LoVo (cell line): Measurements from ENCODE around the gene TTC7B.

ENCODE experiments used
- DNase-seq: peaks from one replicate; pipeline ENCODE4 v3.0.0-alpha.2; 2016; ENCODE audit warnings: low spot score

The TTC7B gene

DNA sequence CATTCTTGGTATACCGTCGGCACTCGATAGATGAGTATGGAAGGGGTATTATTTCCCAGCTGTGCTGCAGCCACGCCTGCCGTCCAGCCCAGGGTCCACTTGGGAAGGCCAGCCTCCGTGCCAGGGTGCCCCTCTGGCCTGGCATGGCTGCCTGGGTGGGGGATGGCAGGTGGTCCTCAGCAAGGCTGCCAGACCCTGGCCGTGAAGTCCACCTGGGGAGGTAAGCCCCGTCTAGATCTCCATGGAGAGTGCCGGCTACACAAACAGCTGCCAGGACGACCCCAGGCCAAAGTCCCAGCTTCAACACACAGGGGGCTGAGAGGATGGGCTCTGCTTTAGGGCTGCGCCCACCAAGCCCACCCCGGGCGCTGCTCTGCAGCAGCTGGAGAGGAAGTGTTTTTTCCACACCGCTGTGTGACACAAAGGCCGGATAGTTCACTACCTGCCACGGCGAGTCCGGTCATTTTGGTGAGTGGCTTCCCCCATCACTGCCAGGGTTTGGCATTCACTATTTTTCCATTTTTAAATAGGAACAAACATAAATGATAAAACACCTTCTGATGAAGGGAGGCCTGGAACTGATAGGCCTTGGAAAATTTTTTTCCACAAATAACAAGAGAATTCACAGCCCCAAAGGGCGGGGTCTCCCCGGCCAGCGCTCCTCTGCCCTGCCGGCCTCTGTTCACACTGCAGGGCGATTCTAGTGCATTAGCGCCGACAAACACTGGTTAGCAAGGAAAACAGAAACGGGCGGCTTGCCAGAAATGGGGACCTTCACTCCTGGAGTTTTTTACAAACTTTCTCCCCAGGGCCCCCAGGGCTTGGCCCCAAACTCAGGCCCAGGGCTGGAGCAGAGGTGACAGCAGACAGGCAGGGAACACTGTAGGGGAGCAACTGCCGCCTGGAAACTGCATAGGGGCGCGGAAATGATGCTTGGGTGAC lies 257.9 kb downstream of the TTC7B start:
- DNase-seq, result no peak

DNA sequence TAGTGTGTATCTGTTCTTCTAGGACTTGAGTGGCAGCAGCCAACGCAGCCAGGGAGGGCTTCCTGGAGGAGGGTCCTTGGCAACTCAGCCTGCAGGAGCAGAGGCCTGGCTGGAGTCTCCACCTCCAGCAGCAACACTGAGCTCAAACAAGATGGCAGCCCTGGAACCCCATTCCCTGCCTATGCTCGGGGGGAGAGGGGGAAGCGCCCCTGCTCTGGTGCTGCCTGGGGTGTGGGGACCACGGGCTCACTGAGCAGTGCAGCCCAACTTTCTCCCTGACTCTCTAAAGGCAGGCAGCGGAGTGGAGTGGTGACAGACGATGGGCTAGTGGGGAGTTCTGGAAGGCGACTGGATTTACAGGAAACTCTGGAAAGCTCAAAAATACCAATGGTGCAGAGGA lies 258.7 kb downstream of the TTC7B start:
- no peak for DNase-seq

DNA sequence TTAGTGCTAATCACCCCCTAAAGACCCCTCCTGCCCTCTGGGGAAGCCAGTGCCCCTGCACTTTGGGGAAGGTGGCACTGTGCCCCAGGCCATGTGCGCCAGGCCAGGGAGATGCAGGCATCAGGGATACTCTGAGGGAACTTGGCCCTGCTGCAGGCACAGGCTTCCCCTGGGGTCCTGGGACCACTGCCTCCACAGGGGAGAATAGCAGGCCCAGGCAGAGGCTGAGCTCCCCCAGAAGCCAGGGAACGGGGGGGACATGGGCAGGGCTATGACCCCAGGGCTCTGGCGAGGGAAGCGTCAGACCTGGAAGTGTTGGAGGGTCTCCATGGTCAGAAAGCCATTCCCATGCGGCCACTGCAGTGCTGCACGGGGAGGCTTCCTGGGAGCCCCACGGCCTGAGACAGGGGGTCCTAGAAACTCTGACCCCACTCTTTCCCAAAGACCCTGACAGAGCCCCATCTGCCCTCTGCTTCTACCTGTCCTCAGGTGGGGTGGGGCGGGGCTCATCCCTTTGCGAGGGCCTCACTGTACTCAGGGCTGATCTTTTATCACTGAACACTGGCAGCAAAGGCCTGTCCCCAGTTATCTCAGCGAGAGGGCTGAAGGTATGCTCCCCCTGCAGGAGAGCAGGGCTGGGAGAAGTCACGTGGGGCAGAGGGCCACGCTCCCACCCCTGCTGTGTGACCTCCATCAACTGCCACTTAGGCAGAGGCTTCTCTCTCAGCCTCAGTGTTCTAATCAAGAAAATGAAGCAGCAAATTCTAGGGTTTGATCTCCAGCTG lies 259.4 kb downstream of the TTC7B start:
- no peak for DNase-seq

DNA sequence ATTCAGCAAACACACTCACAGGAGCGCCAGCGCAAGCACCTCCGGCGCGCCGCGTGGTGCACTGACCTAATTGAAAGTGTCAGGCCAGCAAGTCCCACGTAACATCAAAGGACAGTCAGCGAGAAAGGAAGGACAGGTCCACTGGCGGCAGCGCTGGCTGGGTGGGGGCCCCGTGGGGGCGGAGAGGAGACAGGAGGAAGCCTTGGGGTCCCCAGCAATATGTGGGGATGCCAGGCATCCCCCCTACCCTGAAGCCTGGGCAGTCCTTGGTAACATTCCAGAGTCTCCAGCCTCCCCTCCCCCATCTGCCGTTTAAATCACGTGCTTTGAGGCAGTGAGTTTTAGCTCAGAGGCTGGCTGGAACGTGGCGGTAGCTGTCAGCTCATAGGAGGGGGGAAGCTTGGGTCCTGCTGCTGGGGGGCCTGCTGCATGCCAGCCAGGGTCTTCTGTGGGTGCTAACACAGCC lies 260.2 kb downstream of the TTC7B start:
- no peak for DNase-seq

DNA sequence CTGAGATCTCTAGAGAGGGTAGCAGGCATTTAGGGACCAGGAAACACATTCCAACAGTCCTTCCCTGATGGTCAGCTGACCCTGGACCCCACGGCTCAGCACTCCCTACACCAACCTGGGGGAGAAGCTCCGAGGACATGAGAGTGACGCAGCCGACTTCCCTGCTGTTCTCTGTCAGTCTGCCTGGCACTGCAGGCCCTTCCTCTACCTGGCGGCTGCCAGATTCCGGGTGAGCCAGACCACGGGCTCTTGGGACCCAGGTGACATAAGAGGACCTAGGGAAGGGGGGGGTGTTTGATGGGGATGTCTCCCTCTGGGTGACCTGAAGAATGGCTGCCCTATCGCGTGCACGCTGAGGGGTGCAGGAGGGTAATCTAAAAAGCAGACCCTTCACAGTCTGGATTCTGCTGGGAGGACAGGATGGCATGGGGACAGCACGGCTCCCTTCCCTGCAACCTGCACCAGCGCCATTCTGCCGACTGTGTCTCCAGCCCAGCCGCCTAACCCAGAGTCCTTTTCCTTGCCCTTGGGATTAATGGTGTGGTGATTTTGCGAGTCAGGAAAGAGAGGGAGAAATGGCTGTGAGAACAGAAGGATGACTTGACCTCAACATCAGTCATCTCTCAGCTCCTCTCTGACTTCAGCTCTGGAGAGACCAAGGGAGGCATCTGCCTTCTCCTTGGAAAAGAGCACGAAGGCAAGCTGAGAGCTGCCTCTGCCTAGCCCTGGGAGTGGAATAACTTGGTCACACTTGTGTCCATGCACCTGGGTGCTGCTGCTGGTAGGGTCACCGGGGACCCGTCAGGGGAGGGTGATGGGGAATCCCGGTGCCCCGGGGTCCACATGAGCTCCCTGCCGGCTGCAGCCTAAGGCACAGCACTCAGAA lies 260.9 kb downstream of the TTC7B start:
- DNase-seq, result no peak

DNA sequence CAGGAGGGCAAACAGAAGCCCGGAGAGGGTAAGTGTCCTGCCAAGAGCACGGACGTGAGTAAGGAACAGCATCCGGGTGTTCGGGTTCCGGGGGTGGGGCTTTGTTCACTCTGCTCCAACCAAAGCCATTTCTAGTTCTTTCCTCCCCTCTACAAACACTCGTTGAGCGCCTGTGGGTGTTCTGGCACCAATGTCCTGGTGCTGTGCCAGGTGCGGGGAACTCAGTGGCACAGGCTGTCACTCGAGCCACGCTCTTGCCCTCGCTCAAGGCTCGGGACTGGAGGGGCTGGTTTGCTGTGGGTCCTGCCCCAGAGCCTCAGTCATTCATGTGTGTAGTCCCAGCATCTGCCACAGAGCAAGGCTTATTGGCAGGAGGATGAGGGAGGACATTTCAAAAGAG lies 261.9 kb downstream of the TTC7B start:
- no peak for DNase-seq

DNA sequence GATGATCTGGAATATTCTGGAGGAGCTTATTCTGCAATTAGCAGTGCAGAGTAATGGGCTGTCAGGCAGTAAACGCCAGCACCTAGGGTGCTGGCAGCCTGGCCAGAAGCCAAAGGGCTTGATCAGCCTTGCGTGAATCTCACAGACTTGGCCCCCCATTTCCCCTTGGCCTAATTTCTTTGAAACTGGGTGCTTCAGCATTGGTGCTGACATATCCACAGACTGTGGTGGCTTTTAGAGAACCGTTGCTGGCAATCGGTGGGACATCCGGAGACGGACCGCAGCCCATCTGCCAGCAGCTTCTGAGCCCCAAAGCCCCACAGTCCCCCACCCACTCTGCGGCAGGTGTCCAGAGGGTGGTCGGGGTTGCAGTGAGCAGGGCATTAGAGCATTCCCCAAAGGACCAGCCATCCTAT lies 262.3 kb downstream of the TTC7B start:
- no peak for DNase-seq

DNA sequence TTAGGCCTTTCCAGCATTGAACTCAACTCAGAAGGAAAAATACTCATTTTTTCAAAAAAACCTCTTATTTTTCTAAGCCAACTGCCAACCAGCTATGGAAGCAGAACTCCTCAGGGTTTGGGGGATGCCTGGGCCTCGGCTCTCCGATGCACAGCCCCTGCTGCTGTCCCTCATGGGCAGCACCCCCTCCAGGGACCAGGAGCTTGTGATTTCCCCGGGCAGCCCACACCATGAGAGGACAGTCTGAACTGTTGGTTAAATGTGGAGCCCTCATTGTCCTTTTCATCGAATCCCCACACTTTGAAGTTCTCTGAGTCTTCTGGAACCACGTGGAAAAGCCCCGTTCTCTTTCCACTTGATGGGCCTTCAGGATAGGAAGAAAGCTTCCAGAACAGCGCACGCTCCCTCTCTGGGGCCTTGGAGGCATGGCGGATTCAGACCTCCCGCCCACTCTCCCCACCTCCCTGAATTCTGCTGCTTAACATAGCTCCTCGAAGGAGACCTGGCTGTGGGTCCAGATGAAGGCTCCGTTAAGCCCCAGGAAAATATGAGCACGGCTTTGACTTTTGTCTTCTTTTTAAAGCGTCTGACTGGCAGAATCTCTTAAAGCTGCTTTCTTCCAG lies 262.8 kb downstream of the TTC7B start:
- DNase-seq, result no peak

DNA sequence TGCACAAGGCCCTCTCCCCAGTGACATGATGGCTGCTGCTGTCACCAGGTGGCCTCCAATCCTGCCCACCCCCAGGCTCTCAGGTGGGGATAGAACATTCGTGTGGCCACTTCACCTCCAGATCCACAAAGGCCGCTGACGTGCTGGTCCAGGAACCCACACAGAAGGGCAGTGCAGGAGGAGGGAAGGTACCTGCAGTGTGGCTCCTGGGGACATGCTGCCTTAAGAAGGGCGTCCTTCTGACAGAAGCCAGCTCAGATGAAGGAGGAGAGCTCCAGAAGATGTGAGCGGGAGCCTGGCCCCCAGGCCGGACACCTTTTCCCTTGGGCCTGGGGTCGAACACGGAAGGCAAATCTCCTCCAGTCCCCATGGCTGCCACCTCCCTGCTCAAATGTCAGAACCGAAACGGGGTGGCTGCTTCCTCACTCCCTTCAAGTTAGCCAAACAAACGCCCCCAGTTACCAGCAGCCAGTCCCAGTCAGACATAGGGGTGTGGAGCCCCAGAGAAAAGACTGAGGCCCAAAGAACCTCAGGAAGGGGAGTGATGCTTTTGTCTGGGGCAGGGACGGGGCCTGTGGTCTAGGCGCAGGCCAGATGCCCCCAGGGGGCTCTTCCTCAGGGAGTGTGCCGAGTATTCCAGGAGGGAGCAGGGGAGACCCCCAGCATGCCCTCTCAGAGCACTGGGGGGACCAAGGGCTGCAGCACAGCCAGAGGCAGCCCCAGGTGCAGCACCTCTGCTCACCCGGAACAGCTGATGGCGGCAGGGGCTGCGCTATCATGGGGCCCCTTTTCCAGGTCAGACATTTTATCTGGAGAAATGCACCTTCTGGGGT lies 263.5 kb downstream of the TTC7B start:
- no peak for DNase-seq

DNA sequence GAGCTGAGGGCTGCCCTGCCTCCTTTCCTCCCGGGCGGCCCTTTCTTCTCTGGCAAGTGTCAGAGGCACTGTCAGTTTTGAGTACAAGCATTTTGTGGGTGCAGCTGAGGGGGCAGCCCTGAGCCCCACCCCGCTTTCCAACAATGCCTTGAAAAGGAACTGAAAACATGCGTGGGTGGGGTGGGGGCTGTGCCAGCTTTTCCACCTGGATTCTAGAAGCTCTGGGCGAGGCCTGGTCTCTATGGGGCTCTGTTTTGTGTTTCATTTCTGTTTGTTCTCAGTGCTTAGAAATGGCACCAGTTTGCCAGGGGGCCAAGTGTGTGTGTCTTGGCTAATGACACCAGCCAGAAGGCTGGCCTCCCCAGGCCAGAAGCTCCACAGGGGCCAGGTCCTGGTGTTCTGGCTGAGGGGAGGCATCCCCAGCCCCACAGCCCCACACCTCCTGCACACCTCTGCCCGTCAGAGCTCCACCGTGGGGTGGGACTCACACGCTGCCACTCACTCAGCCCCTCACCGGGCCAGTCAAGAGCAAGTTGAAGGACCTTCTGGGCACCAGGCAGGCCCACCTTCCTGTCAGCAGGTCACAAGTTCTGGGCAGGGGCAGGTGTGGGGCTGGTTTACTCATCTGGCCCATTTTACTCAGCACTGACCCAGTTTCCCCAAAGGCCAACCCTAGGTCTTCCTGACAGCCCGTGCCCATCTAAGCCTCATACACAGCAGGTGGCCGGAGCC lies 264.3 kb downstream of the TTC7B start:
- DNase-seq, result no peak

DNA sequence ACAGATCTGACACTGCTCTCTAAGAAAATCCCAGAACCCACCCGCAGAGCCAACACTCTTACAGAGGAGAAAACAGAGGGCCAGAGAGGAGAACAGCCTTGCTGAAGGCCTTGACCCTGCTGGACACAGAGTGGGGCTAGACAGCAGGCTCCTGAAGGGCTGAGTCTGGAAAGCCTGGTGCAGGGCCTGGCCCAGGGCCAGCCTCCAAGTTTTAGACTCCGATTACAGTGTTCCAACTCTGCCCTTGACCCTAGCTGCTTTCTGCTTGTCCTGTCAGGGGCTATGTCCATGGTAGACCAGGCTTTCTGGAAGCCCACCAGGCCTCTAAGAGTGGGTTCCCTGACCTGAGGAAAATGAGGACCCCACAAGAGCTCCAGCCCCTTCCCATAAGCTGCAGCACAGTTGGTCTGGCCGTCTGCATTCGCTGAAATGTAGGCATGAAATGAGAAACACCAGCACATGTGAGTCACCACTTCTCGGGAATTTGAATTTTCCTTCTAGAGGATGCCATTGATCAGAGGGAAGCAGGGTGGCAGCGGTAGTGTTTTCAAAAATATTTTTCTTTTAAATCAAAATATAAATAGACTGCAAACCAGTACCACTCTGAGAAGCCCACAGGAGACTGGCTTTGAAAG lies 265.0 kb downstream of the TTC7B start:
- DNase-seq, result no peak

DNA sequence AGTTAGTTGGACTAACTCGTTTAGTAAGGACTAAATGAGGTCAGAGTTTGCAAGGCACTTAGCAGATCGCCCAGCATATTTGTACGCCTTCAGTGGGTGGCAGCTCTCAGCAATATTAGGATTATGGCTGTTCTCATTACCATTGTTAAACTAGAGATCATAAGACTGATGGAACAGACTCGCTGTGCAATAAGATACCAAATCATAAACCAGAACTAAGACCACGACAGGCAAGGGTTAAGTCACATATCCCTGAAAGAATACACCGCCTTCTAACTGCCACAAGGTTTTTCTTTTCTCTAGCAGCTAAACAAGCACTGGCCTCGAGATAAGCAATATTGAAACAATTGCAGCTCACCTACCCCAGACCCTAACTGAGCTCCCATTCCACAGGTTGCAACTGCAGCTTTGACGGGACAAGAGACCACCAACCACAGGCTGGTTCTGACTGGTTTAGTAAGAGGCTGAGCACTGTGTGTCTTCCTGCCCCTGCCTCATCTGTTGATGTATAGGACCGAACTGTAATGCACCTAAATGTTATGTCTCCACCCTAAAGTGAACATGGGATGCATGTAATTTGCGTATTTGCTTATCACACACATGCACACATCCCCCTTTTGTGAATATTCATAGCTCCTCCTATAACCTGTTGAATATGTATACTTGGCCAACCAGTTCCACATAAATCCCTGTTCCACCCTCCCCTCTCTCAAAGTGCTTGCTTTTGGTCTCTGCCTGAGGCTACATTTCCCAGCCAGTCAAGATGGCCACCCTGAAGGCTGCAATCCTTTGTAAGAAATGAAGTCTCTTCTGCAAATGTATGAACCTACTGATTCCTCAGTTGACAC lies 266.2 kb downstream of the TTC7B start:
- no peak for DNase-seq

DNA sequence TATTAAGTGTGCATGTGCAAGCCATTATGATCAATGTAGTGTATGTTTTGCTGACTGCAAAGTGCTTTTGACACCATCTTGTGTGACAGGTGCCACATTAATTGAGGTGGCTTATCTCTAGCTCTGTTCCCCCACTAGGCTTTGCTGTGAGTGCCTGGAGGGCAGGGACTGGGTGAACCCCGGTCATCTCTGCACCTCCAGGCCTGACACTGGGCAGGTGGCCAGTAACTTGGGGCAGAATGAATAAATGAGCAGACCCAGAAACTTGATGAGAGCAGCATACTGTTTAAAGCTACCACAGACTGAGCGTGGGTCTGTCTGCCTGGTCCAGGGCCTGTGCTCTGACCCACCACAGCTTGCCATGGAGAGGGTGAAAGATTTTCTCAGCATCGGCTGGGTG lies 267.8 kb downstream of the TTC7B start:
- no peak for DNase-seq

DNA sequence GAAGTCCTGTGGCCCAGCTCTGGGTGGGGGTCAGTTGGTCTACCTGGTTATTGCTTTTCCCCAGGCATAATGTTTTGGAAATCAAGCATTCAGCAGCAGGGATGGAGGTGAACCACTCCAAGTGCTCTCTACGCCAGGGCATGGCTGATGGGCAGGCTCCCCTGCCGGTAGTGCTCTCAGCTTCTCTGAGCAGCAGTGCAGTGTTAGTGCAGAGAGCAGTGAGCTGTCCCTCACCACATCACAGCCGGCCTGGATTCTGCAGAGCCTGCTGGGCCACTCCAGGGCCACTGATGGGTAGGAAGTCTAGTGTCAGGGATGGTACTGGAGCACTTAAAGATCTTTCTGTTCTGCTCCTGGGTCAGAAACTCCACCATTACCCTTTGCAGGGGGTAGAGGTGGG lies 268.3 kb downstream of the TTC7B start:
- no peak for DNase-seq

DNA sequence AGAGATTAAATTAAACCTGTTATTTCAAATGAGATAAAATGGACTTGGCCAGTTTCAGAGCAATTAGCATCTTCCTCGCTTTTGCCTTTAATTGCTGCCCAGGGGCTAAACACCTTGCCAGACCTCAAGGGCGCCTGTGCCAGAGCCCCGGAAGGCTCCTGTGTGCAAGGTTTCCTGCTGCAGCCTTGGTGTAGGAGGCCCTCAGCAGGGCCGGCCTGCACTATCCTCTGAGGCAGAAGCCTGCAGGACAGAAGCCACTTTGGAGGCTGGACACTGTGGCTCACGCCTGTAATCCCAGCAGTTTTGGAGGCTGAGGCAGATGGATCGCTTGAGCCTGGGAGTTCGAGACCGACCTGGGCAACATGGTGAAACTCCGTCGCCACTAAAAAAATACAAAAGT lies 269.0 kb downstream of the TTC7B start:
- DNase-seq, result no peak

DNA sequence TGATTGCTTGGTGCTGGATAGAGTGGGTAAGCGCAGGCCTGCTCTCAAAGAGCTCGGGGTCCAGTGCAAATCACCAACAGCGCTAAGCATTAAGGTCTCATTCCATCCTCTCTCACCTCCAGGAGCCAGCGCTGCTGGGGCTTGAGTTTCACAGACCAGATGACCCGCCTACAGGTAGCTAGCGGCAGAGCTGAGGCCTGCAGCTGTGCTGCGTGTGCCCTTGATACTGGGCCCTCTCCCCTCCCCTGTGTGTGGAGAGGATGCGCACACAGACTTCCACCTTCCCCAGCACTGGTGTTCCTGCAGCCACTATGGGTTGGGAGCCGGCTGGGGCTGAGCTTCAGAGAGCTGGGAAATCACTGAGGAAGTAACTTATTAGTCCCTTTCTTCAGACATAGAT lies 269.5 kb downstream of the TTC7B start:
- no peak for DNase-seq

DNA sequence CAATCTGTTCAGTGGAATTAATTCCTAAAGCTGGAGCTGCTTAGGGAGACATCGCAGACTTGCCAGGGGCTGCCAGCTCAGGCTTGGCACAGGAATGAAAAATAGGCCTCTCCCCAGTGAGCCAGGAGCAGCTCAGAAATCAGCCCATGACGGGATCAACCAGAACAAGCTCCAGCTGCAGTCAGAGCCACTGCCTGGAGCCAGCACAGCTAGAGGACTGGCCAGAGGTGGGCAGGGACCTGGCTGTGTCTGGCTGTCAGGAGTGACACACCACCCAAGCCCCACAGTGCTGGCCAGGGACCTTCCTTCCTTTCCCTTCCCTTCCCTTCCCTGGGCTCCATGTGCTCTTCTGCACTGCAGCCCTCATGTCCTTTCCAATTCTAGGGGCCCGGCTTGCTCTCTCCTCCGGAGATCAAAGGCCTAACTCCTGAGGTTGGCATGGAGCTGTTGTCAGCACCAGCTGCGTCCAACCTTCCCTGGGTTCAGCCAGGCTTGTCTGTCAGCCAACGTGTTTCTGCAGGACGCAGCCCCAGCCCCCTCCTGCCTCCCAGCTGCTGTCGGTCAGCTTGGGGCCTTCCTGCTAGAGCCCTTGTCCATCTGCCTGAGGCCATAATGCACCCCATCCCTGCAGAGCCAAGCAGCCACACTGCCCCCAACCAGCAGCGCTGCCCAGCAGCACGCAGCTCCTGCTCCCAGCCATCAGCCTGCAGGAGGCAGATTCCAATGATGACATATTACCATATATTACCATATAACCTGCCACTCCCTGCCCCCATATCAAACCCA lies 270.1 kb downstream of the TTC7B start:
- no peak for DNase-seq

DNA sequence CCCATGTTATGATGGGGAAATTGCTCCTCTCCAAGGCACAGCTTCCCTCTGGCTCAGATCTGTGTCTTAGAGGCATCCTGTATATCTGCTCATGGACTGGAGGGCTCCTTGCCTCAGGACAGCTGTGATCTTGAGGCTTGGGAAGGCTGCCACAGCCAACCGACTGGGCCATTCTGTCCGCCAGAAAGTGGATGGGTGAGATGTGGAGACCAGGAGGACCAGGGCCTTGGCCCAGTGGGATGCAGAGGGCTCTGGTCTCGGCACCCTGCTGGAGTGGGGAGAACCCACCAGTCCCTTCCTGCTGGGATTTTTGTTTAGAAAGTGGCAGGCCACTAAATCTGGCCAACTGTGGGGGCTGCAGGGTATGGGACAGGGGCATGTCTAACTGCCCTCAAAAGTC lies 270.8 kb downstream of the TTC7B start:
- no peak for DNase-seq
